Heart right ventricle (tissue), 16 donors: Measurements from ENCODE around the gene RAET1L. TPM values are rescaled to one million over a fixed set of nuclear protein-coding genes. Genes with fewer than 3 reads are reported as not detected.

ENCODE experiments used
- ATAC-seq, 8 donors: fragments of 200-7000 bp; cut with Tn5 transposase; one replicate each; pipeline ENCODE4 v1.9.1; 2020; ENCODE audit warnings: mild to moderate bottlenecking in 8 of 8, moderate library complexity in 8 of 8, moderate number of reproducible peaks in 1 of 8
- DNase-seq, 2 donors: peaks; one replicate each; pipeline ENCODE4 v3.0.0-alpha.2; 2020
- H3K27ac ChIP-seq, 10 donors: fragments of 200-600 bp; sonication (generic) in 2 of 10; one replicate each; pipeline versions ENCODE4 v1.5.0 to v1.8.0; 2020 to 2022; ENCODE audit warnings: mild to moderate bottlenecking in 3 of 10
- H3K27me3 ChIP-seq, 7 donors: fragments of 200-600 bp; one replicate each; pipeline ENCODE4 v1.8.0; 2021 to 2022; ENCODE audit warnings: mild to moderate bottlenecking in 2 of 7
- H3K36me3 ChIP-seq, 9 donors: fragments of 200-600 bp; sonication (generic) in 1 of 9; one replicate each; pipeline versions ENCODE4 v1.5.0 to v1.8.0; 2020 to 2022; ENCODE audit warnings: mild to moderate bottlenecking in 2 of 9
- H3K4me1 ChIP-seq, 9 donors: fragments of 200-600 bp; sonication (generic) in 1 of 9; one replicate each; pipeline versions ENCODE4 v1.5.0 to v1.8.0; 2020 to 2022; ENCODE audit warnings: mild to moderate bottlenecking in 4 of 9
- H3K4me3 ChIP-seq, 10 donors: fragments of 200-600 bp; sonication (generic) in 2 of 10; one replicate each; pipeline versions ENCODE4 v1.5.0 to v1.8.0; 2020 to 2022; ENCODE audit warnings: mild to moderate bottlenecking in 7 of 10, moderate library complexity in 2 of 10
- H3K9me3 ChIP-seq, 11 donors: fragments of 200-600 bp in 10 of 11; sonication (generic) in 2 of 11; one replicate each; pipeline versions ENCODE4 v1.5.0 to v1.8.0; 2013 to 2022; ENCODE audit warnings: mild to moderate bottlenecking in 2 of 11, control low read depth in 1 of 11, moderate library complexity in 1 of 11
- CTCF ChIP-seq, 9 donors: fragments of 200-600 bp; sonication (generic) in 2 of 9; IDR thresholded peaks; one replicate each; pipeline versions ENCODE4 v1.5.0 to v1.8.0; 2021 to 2022; ENCODE audit warnings: antibody characterized with exemption in 9 of 9, mild to moderate bottlenecking in 5 of 9, moderate library complexity in 1 of 9
- WGBS, 2 donors: extraction: QIAGEN DNeasy Blood & Tissue Kit; methylation state at CpG; one replicate each; pipeline ENCODE4 v1.1.7; 2013; ENCODE audit warnings: inconsistent platforms in 1 of 2; 5-methylcytosine and 5-hydroxymethylcytosine counted together
- intact Hi-C, 10 donors: fragments of 100-400 bp; cut with DNase I; formaldehyde crosslinking; loops; one replicate each; pipeline versions ENCODE4 v1.11.1 to v1.14.2; 2022
- polyA plus RNA-seq, 2 donors: library from polyadenylated mRNA; stranded (reverse); fragments of 200-250 nt; gene quantifications; one replicate each; pipeline ENCODE4 v1.2.3, GENCODE V29; 2013
- total RNA-seq, 10 donors: library from RNA; stranded (reverse); fragmentation: NEBNext Ultra II Directional in 3 of 10; extraction: Animal tissue kit (Norgen Biotek cat#: 25700) in 3 of 10; gene quantifications; one replicate each; pipeline versions ENCODE4 v1.2.1 to v1.2.4, GENCODE V29; 2021 to 2023
- donor health status: Arrhythmogenic right ventricular cardiomyopathy.
- donor health status: ischemic (EF 13 %, LVEDD 7.1; RV severe dilation, severe dysfunction).
- donor health status: healthy with polysubstance abuse.
- donor health status: DM: no; HTN: yes; CAD: no.
- donor health status: DM: no; HTN: no; CAD: no.
- donor health status: ischemic (EF 25% LVEDD 6.9; RV normal size, moderate dysfunction).
- donor health status: ischemic (EF 25% LVEDD 5.7; RV mildly dilated, moderate dysfunction).
- donor health status: healthy.
- donor health status: DM: yes; HTN: yes; CAD: no.
- donor health status: Ischemic cardiomyopathy.
- donor health status: ischemic (EF 35%, LVEDD 5.7; RV mildly dilated, moderate dysfunction).
- donor health status: nonischemic (EF 11% LVEDD 7.7; RV severe dilation, severe dysfunction).
- donor health status: DM: yes; HTN: yes; CAD: no.
- donor health status: PGD.
- donor health status: ischemic (EF 29% LVEDD 5.4; RV normal size, mild dysfunction).
- donor health status: nonischemic (EF 23%, LVEDD 6.1; RV moderate dilation, normal function).

Gene RAET1L
- total and polyA plus RNA-seq, 12 donors: 0.03 TPM; not detected in 11

GRCh38 chr6:150029276-150029675 is 3.9 kb upstream of the RAET1L start:
- intact Hi-C loops: loop anchor here in 1 of 10 donors (10.0 kb wide), 1 partner anchor 204 kb away; no protein-coding TSS in a partner anchor
- H3K36me3 ChIP-seq: no peaks in the 10 kb centered on the region
- DNase-seq (no peak), ATAC-seq (no peak)
- no peaks in the 10 kb centered on the region for H3K9me3 ChIP-seq
- no peak overlapping the region for H3K27ac ChIP-seq
- no peak for TF ChIP-seq CTCF (IDR thresholded peaks at IDR 0.05)
- peaks cover 0 to 52% (median 48%) of the 10 kb centered on the region in 7 donors for H3K27me3 ChIP-seq
- H3K4me1 ChIP-seq: peaks cover 0 to 14% (median 11%) of the 10 kb centered on the region in 9 donors
- 88 to 89% methylated on average over 7 of the region's 7 CpGs for WGBS, 2 donors
- no peak overlapping the region for H3K4me3 ChIP-seq

GRCh38 chr6:150028799-150029198 is 3.5 kb upstream of the RAET1L start:
- Histone ChIP-seq H3K36me3 (no peaks in the 10 kb centered on the region), H3K9me3 (no peaks in the 10 kb centered on the region), H3K27me3 (peaks cover 0 to 55% (median 52%) of the 10 kb centered on the region in 7 donors), H3K27ac (no peak overlapping the region), H3K4me1 (peaks cover 0 to 14% (median 11%) of the 10 kb centered on the region in 9 donors), H3K4me3 (no peak overlapping the region)
- ATAC-seq (no peak), DNase-seq (no peak)
- intact Hi-C loops: loop anchor here in 1 of 10 donors (10.0 kb wide), 1 partner anchor 204 kb away; no protein-coding TSS in a partner anchor
- TF ChIP-seq CTCF (IDR thresholded peaks at IDR 0.05): no peak
- WGBS, 2 donors: 70 to 77% methylated on average over 8 of the region's 8 CpGs

GRCh38 chr6:150027806-150028565 is 2.7 kb upstream of the RAET1L start:
- Histone ChIP-seq H3K36me3 (no peaks in the 10 kb centered on the region), H3K4me3 (no peak overlapping the region), H3K27me3 (peaks cover 0 to 60% (median 51%) of the 10 kb centered on the region in 7 donors), H3K4me1 (peaks cover 0 to 14% (median 11%) of the 10 kb centered on the region in 9 donors), H3K27ac (no peak overlapping the region), H3K9me3 (no peaks in the 10 kb centered on the region)
- ATAC-seq: no peak
- TF ChIP-seq CTCF (IDR thresholded peaks at IDR 0.05): no peak
- intact Hi-C loops: loop anchor here in 1 of 10 donors (10.0 kb wide), 1 partner anchor 203 kb away; no protein-coding TSS in a partner anchor
- no peak for DNase-seq
- WGBS, 2 donors: 84 to 89% methylated on average over 6 of the region's 6 CpGs

GRCh38 chr6:150026976-150027805 is 1.9 kb upstream of the RAET1L start:
- ATAC-seq: no peak
- WGBS, 2 donors: 82 to 85% methylated on average over 9 of the region's 9 CpGs
- H3K4me1 ChIP-seq: peaks cover 0 to 14% (median 11%) of the 10 kb centered on the region in 9 donors
- H3K27me3 ChIP-seq: peaks cover 0 to 60% (median 51%) of the 10 kb centered on the region in 7 donors
- H3K36me3 ChIP-seq: no peaks in the 10 kb centered on the region
- H3K27ac ChIP-seq: no peak overlapping the region
- intact Hi-C loops: loop anchor here in 1 of 10 donors (10.0 kb wide), 1 partner anchor 202 kb away; no protein-coding TSS in a partner anchor
- H3K4me3 ChIP-seq: no peak overlapping the region
- TF ChIP-seq CTCF (IDR thresholded peaks at IDR 0.05): no peak
- H3K9me3 ChIP-seq: no peaks in the 10 kb centered on the region
- no peak for DNase-seq
